Activated CD4-positive, alpha-beta T cell treated with anti-CD3 and anti-CD28 coated beads, Interleukin-2, amount 50 U/mL, for 4 hours (primary cell): ENCODE data around the gene FAM47E.

Experiments used
- DNase-seq, 2 experiments: peaks; one replicate each; pipeline ENCODE4 v3.0.0-alpha.2; 2020

The FAM47E gene

DNA sequence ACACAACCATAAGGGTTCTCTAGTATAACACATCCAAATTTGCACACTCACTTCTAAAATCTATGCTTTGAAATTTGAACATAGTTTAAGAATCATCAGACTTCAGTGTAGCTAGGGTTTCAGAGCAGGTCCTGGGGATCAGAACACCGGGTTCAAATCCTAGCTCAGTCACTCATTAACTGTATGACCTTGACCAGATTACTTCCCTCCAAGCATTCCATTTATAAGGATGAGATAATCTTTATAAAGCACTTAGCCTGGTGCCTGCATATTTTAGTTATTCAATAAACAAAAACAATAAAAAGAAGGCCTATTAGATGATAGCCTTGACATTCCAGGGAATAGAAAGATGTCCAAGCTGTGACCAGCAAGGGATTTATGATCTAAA, 50.2 kb downstream of the FAM47E start:
- no peak for DNase-seq

GRCh38 chr4:76302826-76303438, 51.4 kb downstream of the FAM47E start:
- DNase-seq: no peak

DNA sequence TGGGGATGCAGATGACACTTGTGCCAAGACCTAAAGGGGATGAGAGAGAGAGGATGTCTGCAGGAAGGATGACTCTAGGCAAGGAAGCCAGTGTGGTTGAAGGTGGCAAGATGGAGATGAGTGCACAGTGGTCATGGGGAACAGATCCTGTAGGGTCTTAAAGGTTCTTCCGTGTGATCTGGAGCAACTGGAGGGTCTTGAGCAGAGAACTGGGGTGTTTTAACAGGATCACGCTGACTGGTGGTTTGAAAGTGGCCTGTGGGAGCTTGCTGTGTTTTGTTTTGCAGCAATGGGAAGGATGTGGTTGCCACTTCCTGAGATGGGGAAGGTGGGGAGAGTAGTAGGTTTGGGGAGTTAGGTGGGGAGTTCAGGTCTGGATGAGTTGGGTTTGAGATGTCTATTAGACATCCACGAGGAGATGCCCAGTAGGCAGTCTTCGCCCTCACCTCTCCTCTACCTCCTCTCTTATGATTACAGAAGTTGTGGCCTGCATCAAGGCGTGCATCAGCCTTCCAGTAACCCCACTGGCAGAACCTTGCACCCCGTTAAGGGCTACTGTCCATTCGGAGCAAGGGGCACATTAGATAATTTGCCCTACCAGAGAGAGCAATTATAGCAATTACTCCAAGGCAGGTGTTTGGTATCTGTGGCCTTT, 53.6 kb downstream of the FAM47E start:
- no peak for DNase-seq

DNA sequence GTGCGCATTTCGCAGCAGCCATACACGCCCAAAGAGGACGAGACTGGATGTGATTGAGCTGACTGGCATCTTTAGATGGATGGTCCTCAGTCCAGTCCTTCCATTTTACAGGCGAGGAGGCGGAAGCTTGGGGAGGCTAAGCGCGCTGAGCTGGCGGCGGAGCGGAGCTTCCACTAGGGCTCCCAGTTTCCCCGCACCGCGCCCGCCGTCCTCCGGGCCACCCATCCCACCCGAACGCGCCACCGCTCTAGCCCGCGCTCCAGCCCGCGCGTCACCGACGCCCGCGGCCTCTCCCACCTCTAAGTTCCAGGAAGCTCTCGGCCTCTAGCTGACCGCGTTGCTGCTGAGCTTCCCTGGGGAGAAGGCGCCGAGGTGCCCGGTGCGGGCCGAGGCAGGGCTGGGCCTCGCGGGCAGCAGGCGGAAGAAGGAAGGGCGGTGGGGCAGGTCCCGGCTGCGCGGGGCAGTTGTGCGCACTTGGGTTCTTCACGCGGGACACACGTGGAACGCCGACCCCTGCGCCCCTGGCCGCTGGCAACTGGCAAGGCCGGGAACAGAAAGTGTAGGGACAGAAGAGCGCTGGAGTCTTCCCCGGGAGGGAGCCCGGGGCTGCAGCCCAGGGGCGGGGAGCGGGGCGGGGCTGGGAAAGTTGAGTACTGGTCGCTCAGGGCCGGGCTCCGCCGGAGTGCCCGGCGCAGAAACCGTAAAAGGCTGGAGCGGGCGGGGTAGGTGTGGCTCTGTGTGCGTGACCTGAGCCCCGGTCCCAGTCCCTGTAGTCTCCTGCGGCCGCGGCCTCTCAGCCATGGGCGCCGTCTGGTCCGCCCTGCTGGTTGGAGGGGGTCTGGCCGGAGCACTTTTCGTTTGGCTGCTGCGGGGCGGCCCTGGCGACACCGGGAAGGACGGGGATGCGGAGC, 54.7 kb downstream of the FAM47E start, which contains the start of gene STBD1:
Gene STBD1 (plus strand): TSS at position 763 of the 911 bp plus-strand sequence. CDS start 37 bp downstream, at position 800.
- peak; percentile 2 to 3 for DNase-seq

DNA sequence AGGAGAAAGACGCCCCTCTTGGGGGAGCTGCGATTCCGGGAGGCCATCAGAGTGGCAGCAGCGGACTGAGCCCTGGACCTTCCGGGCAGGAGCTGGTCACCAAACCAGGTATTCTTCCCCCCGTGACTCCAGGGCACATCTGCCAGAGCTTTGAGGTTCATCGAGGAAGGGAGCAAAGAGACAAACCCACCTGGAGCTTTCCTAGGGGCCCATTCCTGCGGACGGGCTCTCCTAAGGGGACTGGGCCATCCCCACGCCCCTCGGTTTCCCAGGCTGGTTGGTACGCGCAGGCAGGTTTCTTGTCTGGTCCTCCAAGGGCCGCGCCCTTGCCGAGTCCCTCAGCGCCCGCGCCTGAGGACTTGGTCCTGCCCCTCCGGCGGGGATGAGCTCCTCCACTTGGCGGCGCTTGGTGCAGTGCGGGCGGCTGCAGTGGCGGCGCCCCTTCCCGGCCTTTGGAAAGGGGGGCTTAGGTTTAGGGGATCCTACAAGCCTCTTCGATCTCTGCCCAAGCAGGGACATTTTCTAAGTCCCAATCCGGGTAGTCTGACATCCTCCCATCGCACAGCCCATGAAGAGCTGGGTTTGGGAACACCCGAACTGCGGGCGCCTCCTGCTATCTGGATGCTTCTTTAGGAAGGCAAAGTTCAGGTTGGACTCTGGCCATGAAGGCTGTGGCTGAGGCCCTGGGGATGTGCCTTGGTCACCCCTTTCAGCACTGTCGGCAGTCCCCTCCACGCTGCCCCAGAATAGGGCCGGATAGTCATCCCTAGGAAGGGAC, 55.5 kb downstream of the FAM47E start:
- no peak for DNase-seq

- no peak for DNase-seq
Observed at GRCh38 chr4:76307660-76308014, 56.1 kb downstream of the FAM47E start.

- no peak for DNase-seq
Observed at GRCh38 chr4:76308548-76308947, 57.0 kb downstream of the FAM47E start.

- no peak for DNase-seq
Observed at GRCh38 chr4:76309939-76310550, 58.5 kb downstream of the FAM47E start.

- no peak for DNase-seq
Observed at GRCh38 chr4:76310683-76311082, 59.2 kb downstream of the FAM47E start.

- DNase-seq: no peak
Observed at GRCh38 chr4:76311896-76312331, 60.4 kb downstream of the FAM47E start.

DNA sequence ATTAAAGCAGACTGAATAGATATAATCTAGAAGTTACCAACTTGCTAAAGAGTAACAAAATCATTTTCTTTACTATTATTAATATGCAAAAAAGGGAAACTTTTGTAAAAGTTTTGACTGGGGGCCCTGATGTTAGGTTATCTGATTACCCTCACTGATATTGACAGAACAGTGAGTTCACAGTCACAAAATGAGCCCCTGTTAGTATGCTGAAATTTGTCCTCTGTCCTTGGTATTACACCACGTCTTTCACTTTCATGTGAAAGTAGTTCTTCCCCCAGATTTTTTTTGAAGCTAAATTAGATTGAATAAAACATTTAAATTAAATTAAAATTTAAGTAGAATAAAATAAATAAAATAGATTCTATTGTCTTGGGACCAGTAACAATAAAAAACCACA, 60.9 kb downstream of the FAM47E start:
- DNase-seq: no peak

GRCh38 chr4:76313547-76313946, 62.0 kb downstream of the FAM47E start:
- DNase-seq: no peak

GRCh38 chr4:76315267-76315918, 63.9 kb downstream of the FAM47E start:
- DNase-seq: no peak

DNA sequence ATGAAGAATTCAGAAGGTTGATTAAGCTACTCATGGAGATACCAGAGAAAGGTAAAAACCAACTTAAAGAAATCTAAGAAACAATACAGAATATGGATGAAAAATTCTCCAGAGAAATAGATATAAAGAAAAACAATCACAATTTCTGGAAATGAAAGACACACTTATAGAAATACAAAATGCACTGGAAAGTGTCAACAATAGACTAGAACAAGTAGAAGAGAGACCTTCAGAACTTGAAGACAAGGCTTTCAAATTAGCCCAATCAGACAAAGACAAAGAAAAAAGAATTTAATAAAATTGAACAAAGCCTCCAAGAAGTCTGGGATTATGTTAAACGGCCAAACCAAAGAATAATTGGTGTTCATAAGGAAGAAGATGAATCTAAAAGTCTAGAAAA, 64.6 kb downstream of the FAM47E start:
- no peak for DNase-seq

GRCh38 chr4:76322236-76322635, 70.7 kb downstream of the FAM47E start:
- no peak for DNase-seq

DNA sequence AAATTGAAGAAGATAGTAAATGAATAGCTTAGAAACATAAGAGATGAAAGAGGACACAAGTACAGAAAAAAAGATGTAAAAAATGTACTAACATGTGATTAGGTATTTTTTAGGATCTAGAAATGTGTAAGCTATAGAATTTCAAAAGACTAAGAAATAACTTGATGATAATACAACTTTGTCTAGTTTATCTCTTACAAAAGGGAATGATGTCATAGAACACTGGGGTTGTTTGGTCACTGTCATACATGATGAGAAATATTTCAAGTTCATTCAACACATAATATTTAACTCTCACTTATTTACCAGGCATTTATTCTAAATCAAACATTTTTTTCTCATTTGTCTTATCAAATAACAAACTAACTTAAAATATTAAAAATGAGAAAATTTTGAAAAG, 73.6 kb downstream of the FAM47E start:
- DNase-seq: no peak

GRCh38 chr4:76326515-76326914, 75.0 kb downstream of the FAM47E start:
- no peak for DNase-seq
